Measurements from ENCODE around the gene GPR162. TPM values are rescaled to one million over a fixed set of nuclear protein-coding genes. Genes with fewer than 3 reads are reported as not detected.

Gene GPR162
- total and polyA plus RNA-seq, 2 of the 4 experiments (the other 2 are of a cell fraction) = 2.9 to 6.0 TPM

DNA sequence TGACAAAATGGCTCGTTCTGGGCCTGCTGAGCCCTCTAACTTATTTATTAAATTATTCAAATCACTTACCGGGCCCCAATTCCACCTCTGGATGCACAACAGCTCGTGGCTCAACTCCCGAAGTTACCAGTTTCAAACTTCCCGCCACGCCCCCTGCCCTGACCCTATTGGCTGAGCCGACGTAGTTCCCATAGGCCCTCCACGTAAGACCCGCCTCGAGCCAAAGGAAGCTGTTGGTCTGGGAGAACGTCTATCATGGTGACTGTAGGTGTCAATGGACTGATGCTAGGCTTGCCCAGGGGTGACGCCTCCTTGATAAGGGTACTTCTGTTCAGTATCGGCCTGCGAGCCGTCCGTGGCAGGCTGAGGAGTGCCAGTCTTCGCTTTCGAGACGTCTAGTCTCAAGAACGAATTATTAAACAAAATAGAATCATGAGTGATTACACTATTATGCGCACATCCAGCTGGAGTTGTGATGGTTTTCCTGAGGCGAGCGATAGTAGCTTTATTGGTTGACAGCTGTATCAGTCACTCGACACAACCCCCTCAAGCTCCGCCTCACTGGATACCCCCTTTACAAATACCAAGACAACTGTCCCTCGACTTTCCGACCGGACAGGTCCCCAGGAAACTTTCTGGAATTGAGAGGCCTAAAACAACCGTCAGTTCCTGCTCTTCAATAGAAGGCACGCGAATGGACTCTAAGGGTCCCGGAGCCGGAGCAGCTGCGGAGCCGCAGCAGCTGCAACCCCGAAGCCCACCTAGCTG lies 29.7 kb downstream of the GPR162 start, which contains the start of gene CDCA3:
TSS of gene CDCA3 (minus strand) at position 134 of the 768 bp plus-strand sequence. CDS start 334 bp downstream, outside the sequence.
- H4K8ac ChIP-seq (ENCODE audit: low read depth in 2 of 2, low read length in 2 of 2) = peak within 1 kb of the TSS; percentile 48 to 99
- H4K5ac ChIP-seq (ENCODE audit: low read depth, low read length) = peak within 1 kb of the TSS; percentile 81
- H4K91ac ChIP-seq (ENCODE audit: insufficient read depth, low read depth, low read length) = peak within 1 kb of the TSS; percentile 96
- CTCF ChIA-PET = interaction anchor here (0.6 to 3.3 kb wide), 5 partner anchors 8 to 1163 kb away, joined by 3 to 11 read pairs (median 3); partner anchors contain the start of gene SPSB2
- H3K9ac ChIP-seq (ENCODE audit: low read depth, low read length) = peak within 1 kb of the TSS; percentile 82
- peaks cover 5% of the 10 kb centered on the region for H3K4me1 ChIP-seq (ENCODE audit: control insufficient read depth, insufficient read depth, low read length)
- POLR2A ChIA-PET (ENCODE audit: unreplicated experiment) = interaction anchor here (0.6 to 1.1 kb wide), 2 partner anchors 22 to 99 kb away, joined by 3 to 5 read pairs; no protein-coding TSS in a partner anchor
- peak within 1 kb of the TSS; percentile 98 for H3K14ac ChIP-seq (replicated peaks; ENCODE audit: low read depth, low read length)
- TF ChIP-seq FOS (IDR thresholded peaks at IDR 0.05; ENCODE audit: low read depth, low read length) = peak; percentile 78; the same call in 1 of the 2 replicates
- TF ChIP-seq MAFK (IDR thresholded peaks at IDR 0.05; ENCODE audit: low read depth, low read length) = no peak
- TF ChIP-seq CTCF (conservative IDR thresholded peaks at IDR 0.05; ENCODE audit: low read depth, low read length) = no peak
- TF ChIP-seq, protein P1, sequence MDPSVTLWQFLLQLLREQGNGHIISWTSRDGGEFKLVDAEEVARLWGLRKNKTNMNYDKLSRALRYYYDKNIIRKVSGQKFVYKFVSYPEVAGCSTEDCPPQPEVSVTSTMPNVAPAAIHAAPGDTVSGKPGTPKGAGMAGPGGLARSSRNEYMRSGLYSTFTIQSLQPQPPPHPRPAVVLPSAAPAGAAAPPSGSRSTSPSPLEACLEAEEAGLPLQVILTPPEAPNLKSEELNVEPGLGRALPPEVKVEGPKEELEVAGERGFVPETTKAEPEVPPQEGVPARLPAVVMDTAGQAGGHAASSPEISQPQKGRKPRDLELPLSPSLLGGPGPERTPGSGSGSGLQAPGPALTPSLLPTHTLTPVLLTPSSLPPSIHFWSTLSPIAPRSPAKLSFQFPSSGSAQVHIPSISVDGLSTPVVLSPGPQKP (IDR thresholded peaks at IDR 0.05; ENCODE audit: borderline replicate concordance, low read depth, low read length) = no peak
- TF ChIP-seq MAZ (IDR thresholded peaks at IDR 0.05; ENCODE audit: borderline replicate concordance, low read depth, low read length) = peak; percentile 15; the same call in 1 of the 2 replicates
- TF ChIP-seq RFX5 (IDR thresholded peaks at IDR 0.05; ENCODE audit: low read depth, low read length) = no peak
- TF ChIP-seq CEBPB (IDR thresholded peaks at IDR 0.05; ENCODE audit: low read depth, low read length) = no peak
- peak; percentile 95 for TF ChIP-seq MXI1 (IDR thresholded peaks at IDR 0.05; ENCODE audit: borderline replicate concordance, low read depth, low read length)
- TF ChIP-seq CHD1 (IDR thresholded peaks at IDR 0.05; ENCODE audit: low read depth, low read length) = no peak
- peak; percentile 84 for TF ChIP-seq POLR2A (IDR thresholded peaks at IDR 0.05; ENCODE audit: low read depth, low read length)
- no peak for TF ChIP-seq BHLHE40 (IDR thresholded peaks at IDR 0.05; ENCODE audit: low read depth, low read length)
- no peak for TF ChIP-seq NFE2L2 (IDR thresholded peaks at IDR 0.05; ENCODE audit: low read depth, low read length)
- TF ChIP-seq RAD21 (IDR thresholded peaks at IDR 0.05; ENCODE audit: low read length) = no peak
- no peak for TF ChIP-seq USF2 (IDR thresholded peaks at IDR 0.05; ENCODE audit: low read depth, low read length)
- peak within 1 kb of the TSS; percentile 87 for H3K27ac ChIP-seq (ENCODE audit: insufficient read depth, low read length)
- peak within 1 kb of the TSS; percentile 94 for H2AK5ac ChIP-seq (ENCODE audit: low read depth, low read length)
- H3K79me1 ChIP-seq (ENCODE audit: low read depth in 1 of 2, low read length in 2 of 2) = peaks cover 25 to 55% of the 10 kb centered on the region in 2 experiments
- H2BK5ac ChIP-seq (ENCODE audit: low read depth, low read length, poor library complexity, severe bottlenecking) = peak within 1 kb of the TSS; percentile 92
- peak within 1 kb of the TSS; percentile 42; the same call in 1 of the 2 replicates for H2BK20ac ChIP-seq (ENCODE audit: low read depth, low read length)
- H3K23ac ChIP-seq (ENCODE audit: low read depth, low read length) = peak within 1 kb of the TSS; percentile 98
- H3K27me3 ChIP-seq (ENCODE audit: control insufficient read depth, insufficient read depth, low read length) = no peaks in the 10 kb centered on the region
- peak within 1 kb of the TSS; percentile 99 for H2AFZ ChIP-seq (replicated peaks; ENCODE audit: low read length, poor library complexity)
- H2AK9ac ChIP-seq (replicated peaks; ENCODE audit: low read depth, low read length, poor library complexity) = peak within 1 kb of the TSS; percentile 98
- in situ Hi-C loops (cut with MboI; ENCODE audit: low sequenced_read_pairs) (no loop called here), dilution Hi-C loops (cut with HindIII; ENCODE audit: low sequenced_read_pairs, unreplicated experiment) (no loop called here), intact Hi-C loops (cut with micrococcal nuclease) (no loop called here)
- peaks cover 15% of the 10 kb centered on the region for H4K20me1 ChIP-seq (ENCODE audit: insufficient read depth, low read length)
- H3K18ac ChIP-seq (ENCODE audit: low read depth, low read length) = peak within 1 kb of the TSS; percentile 80
- no peaks in the 10 kb centered on the region for H3K9me1 ChIP-seq (ENCODE audit: insufficient read depth, low read length)
- H3K4me2 ChIP-seq (ENCODE audit: low read depth, low read length) = peak within 1 kb of the TSS; percentile 73
- peaks cover 33% of the 10 kb centered on the region for H3K36me3 ChIP-seq (ENCODE audit: control insufficient read depth, insufficient read depth, low read length)
- H2BK120ac ChIP-seq (ENCODE audit: low read depth, low read length) = peak within 1 kb of the TSS; percentile 86
- peak within 1 kb of the TSS; percentile 63 for H3K4me3 ChIP-seq (ENCODE audit: insufficient read depth, low read depth, low read length)
- ATAC-seq (ENCODE audit: low read depth) (peak; percentile 64), DNase-seq (peak; percentile 98)
- H3K4ac ChIP-seq (ENCODE audit: low read depth, low read length) = peak within 1 kb of the TSS; percentile 97
- H3K56ac ChIP-seq (ENCODE audit: extremely low read depth, insufficient read depth, low read length) = peak within 1 kb of the TSS; percentile 93
- no TSS peak for BruUV-seq (replicated peaks)
- no CpG with 5 or more reads among the region's 37 CpGs for WGBS, 2 experiments (ENCODE audit: extremely low coverage in 2 of 2, insufficient read length in 1 of 2)
- H2BK15ac ChIP-seq (ENCODE audit: low read depth, low read length) = peak within 1 kb of the TSS; percentile 85; the same call in 1 of the 3 replicates
- H3K9me3 ChIP-seq (ENCODE audit: control insufficient read depth, insufficient read depth, low read length) = no peaks in the 10 kb centered on the region

All from IMR-90 (cell line).